SK-N-MC (cell line): ENCODE measurements around the gene GAGE12F.
"Not testable (repeated sequence)": the region's sequence is repeated elsewhere in the genome, so short reads cannot be mapped to it uniquely, and the experiment has no call there.

ENCODE experiments used
- EZH2 ChIP-seq: fragments of 200-600 bp; sonication (generic); IDR thresholded peaks from one replicate; pipeline ENCODE4 v1.6.1; 2017; ENCODE audit warnings: antibody characterized with exemption
- POLR2AphosphoS5 ChIP-seq: IDR thresholded peaks from 2 replicates; pipeline ENCODE4 v1.6.1; 2012; ENCODE audit warnings: mild to moderate bottlenecking, low read depth, low read length, borderline replicate concordance

- TF ChIP-seq POLR2AphosphoS5, EZH2: not testable (repeated sequence)
Measured at GRCh38 chrX:49598720-49599119, 38.1 kb downstream of the GAGE12F start, which contains the start of gene GAGE1.
